ENCODE measurements around the gene UST. TPM values are rescaled to one million over a fixed set of nuclear protein-coding genes. Genes with fewer than 3 reads are reported as not detected.

Gene UST
- total and polyA plus RNA-seq, 2 of the 8 experiments (the other 6 are each of a cell fraction or from before 2014, with no cell fraction given): 13.5 to 34.5 TPM

DNA sequence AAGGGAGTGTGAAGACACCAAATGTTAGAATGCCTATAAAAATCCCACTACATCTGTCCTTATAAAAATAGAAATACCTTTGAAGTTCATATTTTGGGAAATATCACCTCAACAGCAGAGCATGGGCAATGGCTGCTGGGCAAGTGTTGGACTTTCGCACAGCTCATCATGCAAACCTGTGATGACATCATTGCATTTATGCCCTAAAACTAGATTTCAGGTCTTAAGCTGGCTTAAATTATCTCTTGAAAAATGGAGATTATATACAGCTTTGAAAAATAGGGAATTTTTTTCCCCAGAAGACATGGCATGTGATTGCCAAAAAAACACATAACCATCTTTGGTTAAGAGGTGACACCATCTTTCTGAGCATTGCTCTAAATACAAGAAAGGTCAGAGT, 197.8 kb downstream of the UST start (continued):
- TF ChIP-seq, protein P1, sequence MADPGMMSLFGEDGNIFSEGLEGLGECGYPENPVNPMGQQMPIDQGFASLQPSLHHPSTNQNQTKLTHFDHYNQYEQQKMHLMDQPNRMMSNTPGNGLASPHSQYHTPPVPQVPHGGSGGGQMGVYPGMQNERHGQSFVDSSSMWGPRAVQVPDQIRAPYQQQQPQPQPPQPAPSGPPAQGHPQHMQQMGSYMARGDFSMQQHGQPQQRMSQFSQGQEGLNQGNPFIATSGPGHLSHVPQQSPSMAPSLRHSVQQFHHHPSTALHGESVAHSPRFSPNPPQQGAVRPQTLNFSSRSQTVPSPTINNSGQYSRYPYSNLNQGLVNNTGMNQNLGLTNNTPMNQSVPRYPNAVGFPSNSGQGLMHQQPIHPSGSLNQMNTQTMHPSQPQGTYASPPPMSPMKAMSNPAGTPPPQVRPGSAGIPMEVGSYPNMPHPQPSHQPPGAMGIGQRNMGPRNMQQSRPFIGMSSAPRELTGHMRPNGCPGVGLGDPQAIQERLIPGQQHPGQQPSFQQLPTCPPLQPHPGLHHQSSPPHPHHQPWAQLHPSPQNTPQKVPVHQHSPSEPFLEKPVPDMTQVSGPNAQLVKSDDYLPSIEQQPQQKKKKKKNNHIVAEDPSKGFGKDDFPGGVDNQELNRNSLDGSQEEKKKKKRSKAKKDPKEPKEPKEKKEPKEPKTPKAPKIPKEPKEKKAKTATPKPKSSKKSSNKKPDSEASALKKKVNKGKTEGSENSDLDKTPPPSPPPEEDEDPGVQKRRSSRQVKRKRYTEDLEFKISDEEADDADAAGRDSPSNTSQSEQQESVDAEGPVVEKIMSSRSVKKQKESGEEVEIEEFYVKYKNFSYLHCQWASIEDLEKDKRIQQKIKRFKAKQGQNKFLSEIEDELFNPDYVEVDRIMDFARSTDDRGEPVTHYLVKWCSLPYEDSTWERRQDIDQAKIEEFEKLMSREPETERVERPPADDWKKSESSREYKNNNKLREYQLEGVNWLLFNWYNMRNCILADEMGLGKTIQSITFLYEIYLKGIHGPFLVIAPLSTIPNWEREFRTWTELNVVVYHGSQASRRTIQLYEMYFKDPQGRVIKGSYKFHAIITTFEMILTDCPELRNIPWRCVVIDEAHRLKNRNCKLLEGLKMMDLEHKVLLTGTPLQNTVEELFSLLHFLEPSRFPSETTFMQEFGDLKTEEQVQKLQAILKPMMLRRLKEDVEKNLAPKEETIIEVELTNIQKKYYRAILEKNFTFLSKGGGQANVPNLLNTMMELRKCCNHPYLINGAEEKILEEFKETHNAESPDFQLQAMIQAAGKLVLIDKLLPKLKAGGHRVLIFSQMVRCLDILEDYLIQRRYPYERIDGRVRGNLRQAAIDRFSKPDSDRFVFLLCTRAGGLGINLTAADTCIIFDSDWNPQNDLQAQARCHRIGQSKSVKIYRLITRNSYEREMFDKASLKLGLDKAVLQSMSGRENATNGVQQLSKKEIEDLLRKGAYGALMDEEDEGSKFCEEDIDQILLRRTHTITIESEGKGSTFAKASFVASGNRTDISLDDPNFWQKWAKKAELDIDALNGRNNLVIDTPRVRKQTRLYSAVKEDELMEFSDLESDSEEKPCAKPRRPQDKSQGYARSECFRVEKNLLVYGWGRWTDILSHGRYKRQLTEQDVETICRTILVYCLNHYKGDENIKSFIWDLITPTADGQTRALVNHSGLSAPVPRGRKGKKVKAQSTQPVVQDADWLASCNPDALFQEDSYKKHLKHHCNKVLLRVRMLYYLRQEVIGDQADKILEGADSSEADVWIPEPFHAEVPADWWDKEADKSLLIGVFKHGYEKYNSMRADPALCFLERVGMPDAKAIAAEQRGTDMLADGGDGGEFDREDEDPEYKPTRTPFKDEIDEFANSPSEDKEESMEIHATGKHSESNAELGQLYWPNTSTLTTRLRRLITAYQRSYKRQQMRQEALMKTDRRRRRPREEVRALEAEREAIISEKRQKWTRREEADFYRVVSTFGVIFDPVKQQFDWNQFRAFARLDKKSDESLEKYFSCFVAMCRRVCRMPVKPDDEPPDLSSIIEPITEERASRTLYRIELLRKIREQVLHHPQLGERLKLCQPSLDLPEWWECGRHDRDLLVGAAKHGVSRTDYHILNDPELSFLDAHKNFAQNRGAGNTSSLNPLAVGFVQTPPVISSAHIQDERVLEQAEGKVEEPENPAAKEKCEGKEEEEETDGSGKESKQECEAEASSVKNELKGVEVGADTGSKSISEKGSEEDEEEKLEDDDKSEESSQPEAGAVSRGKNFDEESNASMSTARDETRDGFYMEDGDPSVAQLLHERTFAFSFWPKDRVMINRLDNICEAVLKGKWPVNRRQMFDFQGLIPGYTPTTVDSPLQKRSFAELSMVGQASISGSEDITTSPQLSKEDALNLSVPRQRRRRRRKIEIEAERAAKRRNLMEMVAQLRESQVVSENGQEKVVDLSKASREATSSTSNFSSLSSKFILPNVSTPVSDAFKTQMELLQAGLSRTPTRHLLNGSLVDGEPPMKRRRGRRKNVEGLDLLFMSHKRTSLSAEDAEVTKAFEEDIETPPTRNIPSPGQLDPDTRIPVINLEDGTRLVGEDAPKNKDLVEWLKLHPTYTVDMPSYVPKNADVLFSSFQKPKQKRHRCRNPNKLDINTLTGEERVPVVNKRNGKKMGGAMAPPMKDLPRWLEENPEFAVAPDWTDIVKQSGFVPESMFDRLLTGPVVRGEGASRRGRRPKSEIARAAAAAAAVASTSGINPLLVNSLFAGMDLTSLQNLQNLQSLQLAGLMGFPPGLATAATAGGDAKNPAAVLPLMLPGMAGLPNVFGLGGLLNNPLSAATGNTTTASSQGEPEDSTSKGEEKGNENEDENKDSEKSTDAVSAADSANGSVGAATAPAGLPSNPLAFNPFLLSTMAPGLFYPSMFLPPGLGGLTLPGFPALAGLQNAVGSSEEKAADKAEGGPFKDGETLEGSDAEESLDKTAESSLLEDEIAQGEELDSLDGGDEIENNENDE (IDR thresholded peaks at IDR 0.05; ENCODE audit: insufficient replicate concordance, low read length): no peak
- no peak for TF ChIP-seq GTF2F1 (IDR thresholded peaks at IDR 0.05; ENCODE audit: borderline replicate concordance, low read depth, low read length)
- TF ChIP-seq CHD2 (IDR thresholded peaks at IDR 0.05; ENCODE audit: low read length): no peak
- TF ChIP-seq CEBPB (IDR thresholded peaks at IDR 0.05; ENCODE audit: low read depth, low read length): no peak
- no peak for TF ChIP-seq E2F6 (IDR thresholded peaks at IDR 0.05)
- no peak for TF ChIP-seq SUZ12 (IDR thresholded peaks at IDR 0.05; ENCODE audit: low read length)
- no peak for TF ChIP-seq EZH2 (IDR thresholded peaks at IDR 0.05; ENCODE audit: low read depth, low read length, severe bottlenecking)
- no peak for TF ChIP-seq HDAC2 (IDR thresholded peaks at IDR 0.05; ENCODE audit: borderline replicate concordance in 1 of 2, low read depth in 2 of 2, low read length in 2 of 2)
- TF ChIP-seq TEAD4 (IDR thresholded peaks at IDR 0.05; ENCODE audit: low read depth, low read length): no peak
- TF ChIP-seq SP2 (IDR thresholded peaks at IDR 0.05; ENCODE audit: low read length): no peak
- TF ChIP-seq NRF1 (IDR thresholded peaks at IDR 0.05; ENCODE audit: low read depth, low read length): no peak

Data from H1 (cell line).